GM21515 (cell line): ENCODE results near the gene ACOX3.
"Not testable (repeated sequence)": the region's sequence is repeated elsewhere in the genome, so short reads cannot be mapped to it uniquely, and the experiment has no call there.

Experiments
- ATAC-seq: cut with Tn5 transposase; IDR thresholded peaks from one replicate; pipeline ENCODE4 v1.9.1; 2021; ENCODE audit not compliant: unreplicated experiment

ACOX3 gene

DNA sequence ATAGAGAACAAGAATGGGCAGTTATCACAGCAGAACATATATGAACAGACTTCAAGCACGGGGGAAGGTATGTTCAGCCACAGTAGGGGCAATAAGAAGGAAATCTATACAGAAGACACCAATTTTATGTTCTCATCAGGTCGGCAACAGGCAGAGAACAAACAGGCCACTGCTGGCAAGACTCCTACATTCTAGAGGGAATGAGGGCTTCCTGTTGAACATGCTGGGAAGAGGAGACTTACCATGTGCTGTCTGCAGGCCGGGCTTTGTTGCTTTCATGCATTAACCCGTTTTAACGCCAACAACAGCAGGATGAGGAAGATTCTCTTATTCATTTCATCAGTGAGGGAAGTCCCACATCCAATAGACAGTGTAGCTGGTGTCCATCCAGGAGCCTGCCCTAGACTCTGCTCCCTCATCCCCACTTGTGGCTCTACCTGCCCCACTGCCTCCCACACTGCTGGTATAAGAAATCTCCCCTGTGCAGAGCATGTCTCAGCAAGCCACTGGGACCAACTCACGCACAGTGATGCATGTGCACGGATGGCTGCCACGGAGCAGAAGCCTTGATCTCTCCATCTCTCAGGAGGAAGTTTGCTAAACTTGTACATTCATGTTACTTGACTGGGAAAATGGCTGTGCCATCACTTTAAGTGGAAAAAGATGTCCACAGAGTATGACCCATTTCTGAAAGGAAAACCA lies 84.5 kb downstream of the ACOX3 start:
- ATAC-seq = no peak

DNA sequence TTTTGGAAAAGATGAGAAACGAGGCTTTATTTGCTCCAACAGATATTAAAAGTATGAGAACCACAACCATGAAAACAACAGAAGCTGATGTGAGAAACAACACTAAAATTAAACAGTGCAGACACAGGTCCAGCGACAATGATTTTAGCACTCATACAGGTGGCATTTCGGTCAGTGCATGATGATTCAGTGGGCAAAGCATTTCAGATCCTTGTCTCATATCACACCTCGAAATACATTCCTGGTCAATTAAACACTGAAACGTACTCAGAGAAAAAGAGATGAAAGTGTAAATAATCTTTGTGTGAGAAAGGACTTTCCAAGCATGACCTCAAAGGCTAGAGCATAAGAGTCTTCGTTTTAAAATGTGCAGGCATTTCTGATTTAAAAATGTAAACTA lies 85.2 kb downstream of the ACOX3 start:
- no peak for ATAC-seq

DNA sequence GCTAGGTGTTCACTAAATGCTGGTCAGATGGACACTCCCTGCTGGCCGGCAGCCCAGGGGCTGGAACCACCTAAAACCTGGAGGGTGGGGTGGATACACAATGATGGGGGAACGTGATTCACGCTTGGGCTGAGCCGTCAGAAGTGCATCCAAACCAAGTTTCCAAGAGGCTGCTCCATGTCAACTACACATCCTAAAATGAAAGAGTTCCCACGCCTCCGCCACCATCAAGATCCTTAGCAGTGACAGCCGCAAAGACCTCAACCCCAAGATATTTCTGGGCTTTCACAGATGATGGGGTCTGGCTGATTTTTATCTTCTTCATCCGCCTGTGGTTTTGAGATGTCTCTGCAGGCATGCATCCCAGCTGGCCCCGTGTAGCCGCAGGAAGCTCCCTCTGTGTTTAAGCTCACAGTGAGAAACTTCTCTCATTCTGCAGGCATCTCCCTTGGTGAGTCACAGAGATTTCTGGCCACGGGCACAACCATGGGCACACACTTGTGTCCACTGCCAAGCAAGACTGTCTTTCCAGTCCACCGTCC lies 86.5 kb downstream of the ACOX3 start:
- no peak for ATAC-seq

DNA sequence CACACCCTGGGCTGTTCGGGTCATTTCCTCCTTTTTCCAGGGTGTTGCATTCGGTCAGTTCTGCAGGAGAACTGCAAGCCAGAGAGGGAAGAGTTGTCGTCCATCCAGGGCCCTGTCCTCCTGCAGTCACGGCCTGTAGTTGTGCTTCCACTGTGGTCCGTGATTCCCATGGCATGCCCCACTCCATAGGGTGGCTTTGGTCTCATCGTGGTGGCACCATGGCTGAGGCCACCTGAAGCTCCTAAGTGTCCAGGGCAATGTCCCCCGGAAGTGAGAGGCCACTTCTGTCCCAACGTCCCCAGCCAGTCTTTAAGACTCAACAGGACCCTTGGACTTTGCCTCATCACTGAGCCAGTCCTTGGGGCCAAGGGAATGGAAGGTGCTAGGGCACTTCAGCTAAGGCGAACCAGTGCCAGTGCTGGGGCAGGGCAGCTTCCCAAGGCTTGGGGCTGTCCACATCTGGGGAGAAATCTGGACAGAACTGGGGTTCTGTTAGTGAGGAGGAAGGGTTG lies 87.3 kb downstream of the ACOX3 start:
- no peak for ATAC-seq

DNA sequence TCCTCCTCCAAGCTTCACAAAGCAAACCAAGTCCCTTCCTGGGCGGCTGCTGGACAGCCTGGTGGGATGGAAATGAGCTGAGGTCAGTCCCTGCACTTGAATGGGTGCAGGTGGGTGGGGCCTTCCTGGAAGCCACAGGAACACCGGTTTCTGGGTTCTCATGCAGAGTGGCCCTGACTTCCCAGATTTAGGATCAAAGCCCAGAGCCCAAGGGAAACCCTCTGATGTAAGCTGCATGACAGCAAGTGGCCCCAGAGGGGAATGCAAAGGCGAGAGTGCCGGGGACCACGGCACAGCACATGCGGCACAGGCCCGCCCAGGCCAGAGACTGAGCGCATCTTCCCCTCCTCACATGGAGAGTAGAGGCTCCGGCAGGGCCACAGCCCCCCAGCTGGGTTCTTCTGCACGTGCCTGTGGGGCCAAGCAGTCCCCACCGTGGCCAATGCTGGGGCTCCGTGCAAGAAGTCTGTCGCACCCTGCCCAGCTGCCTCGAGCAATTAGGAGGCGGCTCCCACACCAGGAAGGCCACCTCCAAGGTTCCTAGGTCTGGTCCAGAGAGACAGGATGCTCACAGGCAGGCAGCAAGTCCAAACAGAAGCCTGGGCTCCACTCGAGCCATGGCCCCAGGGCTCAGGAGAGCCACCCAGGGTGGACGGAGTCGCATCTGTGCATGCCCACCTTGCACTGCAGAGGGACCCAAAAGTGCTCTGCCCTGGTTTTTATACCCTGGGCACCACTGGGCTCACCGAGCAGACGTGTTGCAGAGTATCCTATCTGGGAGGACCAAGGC lies 88.0 kb downstream of the ACOX3 start:
- no peak for ATAC-seq

DNA sequence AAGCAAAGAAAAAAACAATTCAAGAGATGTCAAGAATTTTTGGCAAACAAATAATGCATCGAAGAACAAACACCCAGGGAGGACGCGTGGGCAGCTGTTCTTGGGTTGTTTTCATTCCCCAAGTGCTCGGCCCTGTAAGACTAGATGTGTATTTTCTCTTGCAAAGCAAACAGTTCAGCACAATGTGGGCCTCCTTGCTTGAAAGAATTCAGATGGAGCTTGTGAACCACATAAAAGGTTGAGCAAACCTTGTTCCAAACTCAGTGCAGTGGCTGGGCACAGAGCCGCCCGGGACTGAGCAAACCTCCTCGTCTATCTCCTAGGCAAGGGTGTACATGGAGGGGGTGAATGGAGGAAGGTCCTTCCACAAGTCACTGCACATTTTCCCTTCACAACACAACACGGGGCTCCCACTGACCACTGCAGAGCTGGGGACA lies 88.6 kb downstream of the ACOX3 start:
- no peak for ATAC-seq

DNA sequence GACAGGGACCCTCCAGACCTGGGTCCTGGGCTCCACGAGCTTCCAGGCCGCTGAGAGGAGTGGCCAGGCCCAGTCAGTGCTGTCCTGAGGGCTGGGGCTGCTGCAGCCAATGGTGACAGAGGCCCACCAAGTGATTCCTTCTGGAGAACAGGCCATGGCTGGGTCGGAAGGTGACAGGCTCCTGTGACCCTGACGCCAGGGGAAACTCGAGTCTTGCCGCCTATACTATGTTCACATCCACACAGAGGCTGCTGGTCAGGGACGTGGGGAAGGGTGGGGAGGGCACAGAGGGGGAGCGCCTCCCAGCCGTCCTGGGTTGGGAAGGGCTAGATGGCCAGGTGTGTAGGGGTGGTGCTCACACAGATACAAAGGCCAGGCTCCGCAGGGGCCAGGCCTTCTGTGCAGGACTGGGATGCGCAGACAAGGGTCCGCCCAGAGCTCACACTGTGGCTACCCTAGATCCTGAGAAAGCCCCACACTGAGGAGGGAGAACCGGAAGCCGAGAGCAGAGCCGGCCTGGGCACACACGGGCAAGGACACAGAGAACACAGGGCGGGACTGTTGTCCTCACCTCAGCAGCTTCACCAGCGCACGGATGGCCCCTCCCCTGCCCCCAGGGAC lies 89.6 kb downstream of the ACOX3 start:
- ATAC-seq = no peak

DNA sequence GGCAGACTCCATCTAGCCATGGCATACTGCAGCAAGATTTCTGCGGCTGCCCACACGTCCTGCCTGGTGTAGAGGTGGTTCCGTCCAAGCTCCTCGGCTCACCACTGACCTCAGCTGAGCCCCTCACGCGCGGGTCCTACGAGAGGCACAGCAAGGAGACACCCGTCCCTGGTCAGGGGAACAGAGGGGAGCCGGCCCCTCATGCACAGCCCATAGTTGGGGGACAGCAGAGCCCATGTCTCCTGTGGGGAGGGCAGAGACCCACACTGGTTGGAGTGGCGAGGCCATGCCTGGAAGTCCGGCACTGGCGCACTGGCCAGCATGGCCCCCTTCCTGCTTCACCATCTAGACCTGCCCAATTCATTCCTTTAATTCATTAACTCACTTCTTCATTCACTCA lies 90.2 kb downstream of the ACOX3 start:
- no peak for ATAC-seq

DNA sequence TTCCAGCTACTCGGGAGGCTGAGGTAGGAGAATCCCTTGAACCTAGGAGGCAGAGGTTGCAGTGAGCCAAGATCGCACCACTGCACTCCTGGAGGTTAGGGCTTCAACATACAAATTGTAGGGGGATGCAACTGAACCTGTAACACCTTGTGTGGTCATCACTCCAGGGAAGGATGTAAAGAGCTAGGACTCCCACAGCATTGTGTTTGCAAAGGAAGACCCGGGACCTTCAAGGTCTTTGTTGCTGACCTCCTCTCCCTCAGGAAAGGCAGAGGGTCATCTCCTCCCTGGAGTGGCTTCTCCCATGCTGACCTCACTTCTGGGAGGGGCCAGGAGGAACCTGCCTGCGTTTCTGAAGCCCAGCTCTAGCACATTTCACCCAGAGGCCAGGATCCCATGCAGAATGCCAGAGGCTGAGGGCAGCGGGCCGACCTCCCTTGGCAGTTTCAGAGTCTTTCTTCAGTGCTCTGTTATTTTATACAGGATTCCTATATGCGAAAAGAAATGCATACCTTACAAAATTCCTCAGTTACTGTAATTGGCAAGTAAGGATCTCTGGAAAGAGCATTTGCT lies 90.8 kb downstream of the ACOX3 start:
- ATAC-seq = no peak

DNA sequence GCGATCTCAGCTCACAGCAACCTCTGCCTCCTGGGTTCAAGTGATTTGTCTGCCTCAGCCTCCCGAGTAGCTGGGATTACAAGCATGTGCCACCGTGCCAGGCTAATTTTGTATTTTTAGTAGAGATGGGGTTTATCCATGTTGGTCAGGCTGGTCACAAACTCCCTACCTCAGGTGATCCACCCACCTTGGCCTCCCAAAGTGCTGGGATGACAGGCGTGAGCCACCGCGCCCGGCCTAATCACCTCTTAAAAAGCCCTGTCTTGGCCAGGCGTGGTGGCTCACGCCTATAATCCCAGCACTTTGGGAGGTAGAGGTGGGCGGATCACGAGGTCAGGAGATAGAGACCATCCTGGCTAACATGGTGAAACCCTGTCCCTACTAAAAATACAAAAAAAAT lies 91.3 kb downstream of the ACOX3 start:
- ATAC-seq = not testable (repeated sequence)

DNA sequence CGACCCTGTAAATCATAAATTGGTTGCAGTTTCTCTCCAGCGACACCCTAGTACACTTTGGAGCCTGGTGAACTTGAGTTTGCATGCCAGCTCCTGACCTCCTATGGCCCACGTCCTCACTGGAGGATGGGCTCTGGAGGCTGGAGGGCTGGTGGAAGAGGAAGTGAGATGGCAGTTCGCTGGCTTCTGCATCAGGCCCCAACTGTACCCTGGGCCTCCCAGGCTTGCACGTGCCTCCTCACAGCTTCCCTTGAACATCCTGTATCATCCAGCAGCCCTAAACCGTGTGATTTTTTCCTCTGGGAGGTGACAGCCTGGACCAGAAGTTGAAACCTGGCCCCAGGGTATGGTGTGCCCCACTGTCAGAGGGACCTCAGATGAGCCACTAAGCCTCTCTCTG lies 92.5 kb downstream of the ACOX3 start:
- ATAC-seq = no peak

DNA sequence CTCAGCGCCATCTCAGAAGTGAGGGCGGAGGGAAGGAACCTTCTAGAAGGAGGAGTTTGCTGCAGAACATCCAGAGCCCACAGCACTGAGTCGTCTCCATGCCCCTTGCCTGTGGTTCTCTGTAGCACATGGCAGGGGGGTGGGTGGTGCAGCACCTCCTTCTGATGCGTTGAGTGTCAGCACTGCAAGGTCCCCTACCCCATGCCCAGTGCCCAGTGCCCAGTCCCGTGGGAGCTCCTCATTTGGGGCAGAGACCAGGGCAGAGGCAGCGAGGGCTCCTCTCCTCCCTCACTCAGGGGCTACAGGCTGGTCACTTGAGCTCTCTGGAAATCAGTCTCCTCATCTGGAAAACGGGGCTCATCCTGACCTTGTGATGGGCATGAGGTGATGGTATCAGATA lies 92.9 kb downstream of the ACOX3 start:
- ATAC-seq = no peak

DNA sequence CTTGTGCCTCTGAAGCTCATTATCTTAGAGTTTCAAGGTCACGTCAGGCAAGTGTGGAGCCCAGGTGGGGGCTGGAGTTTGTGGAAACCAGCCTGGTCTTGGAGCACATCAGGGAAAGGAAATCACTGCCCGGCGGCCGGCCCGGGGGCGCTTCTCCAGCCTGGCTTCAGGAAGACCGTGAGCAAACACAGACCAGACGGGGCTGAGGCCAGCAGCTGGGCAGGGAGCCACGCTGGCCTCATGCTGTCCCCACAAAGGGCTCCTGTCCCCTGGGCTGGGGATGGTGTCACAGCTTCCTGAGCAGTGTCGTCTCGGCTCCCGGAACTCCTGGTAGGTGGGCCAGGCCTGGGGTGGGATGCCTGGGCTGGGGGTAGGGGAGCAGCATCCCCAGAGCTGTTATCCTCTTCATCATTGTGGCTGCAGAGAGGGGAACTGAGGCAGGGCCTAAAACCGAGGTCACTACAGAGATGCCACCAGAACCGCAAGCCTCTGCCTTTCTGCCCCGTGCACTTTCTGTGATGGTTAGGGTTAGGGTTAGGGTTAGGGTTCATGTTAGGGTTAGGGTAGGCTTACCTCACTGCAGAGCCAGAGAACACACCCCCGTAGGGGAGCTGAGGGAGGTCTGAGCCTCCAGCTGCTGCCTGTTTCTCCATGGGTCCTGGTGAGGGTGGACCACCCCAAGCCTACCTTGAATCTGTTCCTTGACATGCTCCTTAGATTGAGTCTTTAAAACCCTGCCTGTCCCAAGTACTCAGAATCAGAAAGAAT lies 93.5 kb downstream of the ACOX3 start:
- ATAC-seq = no peak

DNA sequence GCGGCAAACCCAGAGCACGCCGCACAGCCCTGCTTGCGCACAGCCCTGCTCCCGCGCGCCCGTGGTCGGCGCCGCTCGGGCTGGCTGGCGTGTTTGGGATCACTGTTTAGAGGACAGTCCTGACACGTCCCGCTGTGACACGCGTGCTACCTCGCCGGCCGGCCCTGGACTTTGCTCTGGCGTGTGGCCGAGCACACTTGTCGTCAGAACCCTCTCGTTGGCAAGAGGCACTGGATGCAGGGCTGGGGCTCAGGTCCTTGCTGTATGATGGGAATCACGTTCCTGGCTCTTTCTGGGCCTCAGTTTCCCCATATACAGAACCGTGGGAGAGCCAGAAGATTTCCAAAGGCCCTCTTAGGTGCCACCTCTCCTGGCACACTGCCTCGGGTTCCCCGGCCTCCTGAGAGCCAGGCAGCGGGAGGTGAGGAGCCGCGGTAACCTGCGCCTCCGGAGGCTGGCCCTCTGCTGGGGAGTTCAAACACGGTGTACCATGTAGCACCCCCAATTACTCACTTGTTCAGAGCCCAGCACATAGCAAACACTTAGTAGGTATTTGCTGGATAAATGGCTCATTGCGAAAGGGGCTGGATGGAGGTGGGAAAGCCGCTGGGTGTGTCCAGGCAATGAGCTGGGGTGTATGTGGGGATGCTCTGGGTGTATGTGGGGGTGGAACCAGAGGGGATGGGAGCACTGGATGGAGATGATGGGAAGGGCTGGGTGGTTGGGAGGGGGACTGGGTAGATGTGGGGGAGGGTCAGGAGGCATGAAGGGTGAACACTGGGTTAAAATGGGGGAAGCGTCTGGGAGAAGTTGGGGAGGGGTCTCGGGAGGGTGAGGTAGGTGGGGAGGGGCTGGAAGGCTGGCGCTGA lies 94.3 kb downstream of the ACOX3 start:
- no peak for ATAC-seq

DNA sequence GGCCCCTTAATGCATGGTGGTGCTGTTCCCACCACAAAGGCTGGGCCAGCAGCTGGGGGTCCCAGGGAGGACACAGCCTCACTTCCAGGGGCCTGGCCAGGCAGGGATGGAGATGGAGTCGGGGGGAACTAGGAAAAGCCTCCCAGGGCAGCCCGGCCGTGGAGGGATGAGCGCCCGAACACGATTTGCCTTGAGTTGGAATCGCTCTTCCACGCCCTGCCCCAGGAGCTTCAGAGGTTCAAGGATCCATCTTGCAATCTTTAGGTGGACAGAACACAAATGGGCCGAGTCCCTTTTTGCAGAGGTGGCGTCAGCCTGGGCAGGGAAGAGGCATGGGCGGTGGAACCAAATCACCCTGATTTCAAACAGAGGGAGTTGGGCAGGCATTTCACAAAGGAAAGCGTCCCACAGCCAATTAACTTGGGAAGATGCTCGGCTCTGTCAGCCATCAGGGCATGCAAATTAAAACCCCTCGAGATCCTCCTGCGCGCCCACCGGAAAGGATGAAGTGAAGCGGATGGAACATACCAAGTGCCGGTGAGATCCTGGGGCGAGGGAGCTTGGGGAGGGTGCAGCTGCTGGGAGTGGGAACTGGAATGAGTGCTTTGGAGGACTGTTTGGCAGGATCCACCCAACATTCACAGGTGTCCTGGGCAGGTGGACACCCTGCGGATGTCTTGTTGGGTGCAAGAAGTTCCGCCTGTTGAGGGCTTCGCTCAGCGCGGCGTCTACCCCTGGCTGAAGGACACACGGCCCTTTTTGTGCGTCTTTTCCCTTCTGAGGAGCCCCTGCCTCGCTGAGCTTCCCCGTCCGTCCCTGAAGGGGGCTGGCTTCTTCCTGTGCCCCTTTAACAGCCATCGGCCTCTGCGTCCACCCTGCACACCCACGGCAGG lies 95.2 kb downstream of the ACOX3 start:
- ATAC-seq = no peak

DNA sequence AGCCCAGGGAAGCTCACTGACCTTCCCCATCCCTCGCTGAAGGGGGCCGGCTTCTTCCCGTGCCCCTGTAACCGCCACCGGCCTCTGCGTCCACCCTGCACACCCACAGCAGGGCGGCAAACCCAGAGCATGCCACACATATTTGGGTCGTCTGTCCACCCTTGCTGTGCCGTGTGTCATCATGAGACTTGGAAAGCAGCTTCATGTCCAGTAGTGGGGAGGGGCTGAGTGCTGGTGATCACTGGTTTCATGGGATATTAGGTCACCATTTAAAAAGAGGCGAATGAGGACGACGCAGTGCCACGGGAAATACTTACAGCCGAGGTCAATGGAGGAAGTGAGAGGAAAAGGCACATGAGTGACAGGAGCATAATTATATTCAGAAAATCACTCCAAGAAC lies 96.1 kb downstream of the ACOX3 start:
- ATAC-seq = no peak

DNA sequence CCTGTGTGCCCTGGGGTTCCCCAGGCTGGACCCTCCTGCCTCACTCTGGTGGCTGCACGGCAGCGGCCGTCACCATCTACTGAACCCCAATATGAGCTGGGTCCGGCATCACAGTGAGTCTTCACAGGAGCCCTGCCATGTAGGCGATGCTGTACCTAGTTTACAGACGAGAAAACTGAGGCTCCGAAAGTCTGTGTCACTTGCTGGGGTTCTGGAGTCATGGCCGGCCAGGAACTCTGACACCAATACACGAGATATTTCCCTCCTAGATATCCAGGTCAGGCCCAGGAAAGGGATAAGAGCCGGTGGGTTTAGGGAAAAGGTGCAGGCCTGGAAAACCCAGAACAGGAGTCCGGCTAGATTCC lies 96.6 kb downstream of the ACOX3 start:
- no peak for ATAC-seq

DNA sequence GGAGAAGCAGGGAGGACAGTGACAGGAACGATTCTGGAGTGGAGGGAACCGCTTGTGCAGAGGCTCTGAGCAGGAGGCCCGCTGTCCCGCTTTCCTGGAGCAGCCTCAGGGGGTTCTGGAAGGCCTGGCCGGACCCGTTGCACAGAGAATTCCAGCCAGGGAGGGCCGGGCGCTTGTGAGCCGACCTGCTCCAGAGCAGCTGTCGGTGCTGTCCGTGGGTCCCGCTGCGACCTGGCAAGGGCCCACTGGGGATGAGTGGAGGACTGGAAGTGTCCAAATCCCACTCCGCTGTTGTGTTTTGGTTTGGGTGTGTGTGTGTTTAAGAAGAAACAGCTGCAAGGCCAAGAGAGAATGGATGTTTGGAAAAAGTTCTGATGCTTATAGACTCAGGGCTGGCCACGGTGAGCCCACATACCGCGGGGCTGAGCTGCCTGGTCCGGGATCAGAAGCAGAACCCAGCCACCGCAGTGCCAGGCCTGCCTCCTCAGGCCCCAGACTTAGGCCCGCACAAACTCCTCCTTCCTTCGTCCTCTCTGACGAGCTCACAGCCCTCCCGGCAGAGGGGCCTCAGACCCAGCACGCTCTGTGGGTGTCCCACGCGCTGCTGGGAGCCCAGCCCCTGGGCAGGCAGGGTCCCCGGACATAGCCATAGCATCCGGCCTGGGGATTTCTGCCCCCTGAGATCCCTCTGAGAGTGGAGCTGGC lies 97.1 kb downstream of the ACOX3 start:
- ATAC-seq = no peak
